Measurements from ENCODE around the gene KEAP1. TPM values are rescaled to one million over a fixed set of nuclear protein-coding genes. Genes with fewer than 3 reads are reported as not detected.
A peak's percentile ranks its signal among the peaks of the same experiment; 100 is the strongest.

Gene KEAP1
- total and polyA plus RNA-seq, 10 of the 15 experiments (the other 5 are each of a cell fraction or from before 2014, with no cell fraction given) = 1.4 to 87.7 (median 48.6) TPM

DNA sequence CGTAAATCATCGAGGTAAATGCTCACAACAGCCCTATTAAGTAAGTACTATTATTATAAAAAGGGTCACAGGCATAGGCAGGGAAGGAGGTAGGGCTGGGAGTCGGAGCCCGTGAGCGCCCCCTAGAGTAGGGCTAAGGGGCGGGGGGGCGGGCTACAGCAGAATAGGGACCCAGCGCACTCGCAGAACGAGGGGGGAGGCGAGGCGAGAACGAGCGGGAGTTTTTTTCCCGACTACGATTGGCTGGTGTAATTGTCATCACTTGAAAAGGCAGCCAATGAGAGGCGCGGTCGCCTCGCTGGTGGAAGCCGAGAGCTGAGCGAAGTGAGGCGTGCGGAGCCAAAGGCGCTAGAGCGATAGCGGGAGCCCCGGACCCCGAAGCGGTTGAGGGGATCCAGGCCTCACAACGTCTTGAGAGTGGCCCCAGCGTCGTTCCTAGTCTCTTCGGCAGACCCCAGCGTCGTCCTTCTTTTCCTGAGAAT, 24.2 kb downstream of the KEAP1 start:
- ChIA-PET RAD21 (ENCODE audit: unreplicated experiment) (no interaction called here), POLR2A (no interaction called here), SMC1A (ENCODE audit: uncharacterized antibody, unreplicated experiment) (no interaction called here), CTCF (interaction anchor here (0.6 to 2.1 kb wide), 12 partner anchors 9 to 221 kb away, joined by 3 to 7 read pairs (median 4); no protein-coding TSS in a partner anchor)
- intact Hi-C loops (cut with micrococcal nuclease; ENCODE audit: unreplicated experiment) = loop anchor here (5.0 kb wide), 1 partner anchor 77 kb away; the partner anchor contains the start of gene CDC37
- in situ Hi-C loops (cut with MboI) = no loop called here
- Histone ChIP-seq H3K27ac (ENCODE audit: control insufficient read depth, insufficient read depth) (no peak overlapping the region), H2AFZ (ENCODE audit: control insufficient read depth, low read depth, low read length) (no peak overlapping the region; the same call in 1 of the 2 replicates), H3K9me3 (replicated peaks; ENCODE audit: control insufficient read depth, insufficient read depth, low read length) (no peaks in the 10 kb centered on the region), H4K20me1 (ENCODE audit: control insufficient read depth, insufficient read depth) (no peaks in the 10 kb centered on the region), H3K4me1 (ENCODE audit: control insufficient read depth, insufficient read depth, low read length) (no peaks in the 10 kb centered on the region), H3K27me3 (replicated peaks in 1 of 2; ENCODE audit: control insufficient read depth in 2 of 2, insufficient read depth in 2 of 2, low read length in 1 of 2) (no peaks in the 10 kb centered on the region; a peak in 1 of 4 replicates), H3K9ac (ENCODE audit: control insufficient read depth, insufficient read depth, low read length) (no peak overlapping the region), H3K36me3 (ENCODE audit: control insufficient read depth in 2 of 2, insufficient read depth in 2 of 2, low read length in 1 of 2) (no peaks in the 10 kb centered on the region; a peak in 1 of 4 replicates), H3K4me2 (ENCODE audit: control insufficient read depth, insufficient read depth) (no peak overlapping the region), H3K79me2 (ENCODE audit: control insufficient read depth, insufficient read depth, low read length) (no peaks in the 10 kb centered on the region), H3K4me3 (no peak overlapping the region)
- FAIRE-seq (no peak), ATAC-seq (peak; percentile 70), DNase-seq (ENCODE audit: low read depth, low spot score) (no peak)
- WGBS (ENCODE audit: insufficient coverage, insufficient replicate concordance, low lambda C conversion rate, missing lambda C conversion rate) = 34% methylated on average over 26 of the region's 36 CpGs
- no TSS peak for BruUV-seq (replicated peaks)
- TF ChIP-seq, protein P1, sequence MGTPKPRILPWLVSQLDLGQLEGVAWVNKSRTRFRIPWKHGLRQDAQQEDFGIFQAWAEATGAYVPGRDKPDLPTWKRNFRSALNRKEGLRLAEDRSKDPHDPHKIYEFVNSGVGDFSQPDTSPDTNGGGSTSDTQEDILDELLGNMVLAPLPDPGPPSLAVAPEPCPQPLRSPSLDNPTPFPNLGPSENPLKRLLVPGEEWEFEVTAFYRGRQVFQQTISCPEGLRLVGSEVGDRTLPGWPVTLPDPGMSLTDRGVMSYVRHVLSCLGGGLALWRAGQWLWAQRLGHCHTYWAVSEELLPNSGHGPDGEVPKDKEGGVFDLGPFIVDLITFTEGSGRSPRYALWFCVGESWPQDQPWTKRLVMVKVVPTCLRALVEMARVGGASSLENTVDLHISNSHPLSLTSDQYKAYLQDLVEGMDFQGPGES (IDR thresholded peaks at IDR 0.05) = no peak
- TF ChIP-seq ZNF24 (IDR thresholded peaks at IDR 0.05) (no peak), SIX5 (IDR thresholded peaks at IDR 0.05; ENCODE audit: low read depth, low read length, severe bottlenecking) (no peak), YY1 (IDR thresholded peaks at IDR 0.05; ENCODE audit: low read depth, low read length) (no peak), RELB (IDR thresholded peaks at IDR 0.05; ENCODE audit: low read depth) (no peak), CREB1 (IDR thresholded peaks at IDR 0.05; ENCODE audit: low read depth) (no peak), TAF1 (IDR thresholded peaks at IDR 0.05; ENCODE audit: borderline replicate concordance, low read depth, low read length) (no peak), ZNF384 (IDR thresholded peaks at IDR 0.05; ENCODE audit: borderline replicate concordance, low read depth, low read length) (no peak), MTA2 (IDR thresholded peaks at IDR 0.05; ENCODE audit: low read depth) (no peak), NBN (IDR thresholded peaks at IDR 0.05) (no peak), ESRRA (IDR thresholded peaks at IDR 0.05; ENCODE audit: low read length) (no peak), ZNF274 (IDR thresholded peaks at IDR 0.05; ENCODE audit: insufficient read depth, insufficient read length) (no peak), RAD21 (IDR thresholded peaks at IDR 0.05; ENCODE audit: insufficient read depth, low read depth, low read length) (peak; percentile 10; the same call in 1 of the 2 replicates), CHD4 (IDR thresholded peaks at IDR 0.05) (no peak), WRNIP1 (IDR thresholded peaks at IDR 0.05; ENCODE audit: borderline replicate concordance, low read depth, low read length) (no peak), FOXM1 (IDR thresholded peaks at IDR 0.05; ENCODE audit: low read depth, low read length) (no peak), ZBED1 (IDR thresholded peaks at IDR 0.05; ENCODE audit: borderline replicate concordance) (no peak)
- TF ChIP-seq, protein P2, sequence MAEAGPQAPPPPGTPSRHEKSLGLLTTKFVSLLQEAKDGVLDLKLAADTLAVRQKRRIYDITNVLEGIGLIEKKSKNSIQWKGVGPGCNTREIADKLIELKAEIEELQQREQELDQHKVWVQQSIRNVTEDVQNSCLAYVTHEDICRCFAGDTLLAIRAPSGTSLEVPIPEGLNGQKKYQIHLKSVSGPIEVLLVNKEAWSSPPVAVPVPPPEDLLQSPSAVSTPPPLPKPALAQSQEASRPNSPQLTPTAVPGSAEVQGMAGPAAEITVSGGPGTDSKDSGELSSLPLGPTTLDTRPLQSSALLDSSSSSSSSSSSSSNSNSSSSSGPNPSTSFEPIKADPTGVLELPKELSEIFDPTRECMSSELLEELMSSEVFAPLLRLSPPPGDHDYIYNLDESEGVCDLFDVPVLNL (IDR thresholded peaks at IDR 0.05; ENCODE audit: low read depth, low read length) = no peak
- TF ChIP-seq, protein P3, sequence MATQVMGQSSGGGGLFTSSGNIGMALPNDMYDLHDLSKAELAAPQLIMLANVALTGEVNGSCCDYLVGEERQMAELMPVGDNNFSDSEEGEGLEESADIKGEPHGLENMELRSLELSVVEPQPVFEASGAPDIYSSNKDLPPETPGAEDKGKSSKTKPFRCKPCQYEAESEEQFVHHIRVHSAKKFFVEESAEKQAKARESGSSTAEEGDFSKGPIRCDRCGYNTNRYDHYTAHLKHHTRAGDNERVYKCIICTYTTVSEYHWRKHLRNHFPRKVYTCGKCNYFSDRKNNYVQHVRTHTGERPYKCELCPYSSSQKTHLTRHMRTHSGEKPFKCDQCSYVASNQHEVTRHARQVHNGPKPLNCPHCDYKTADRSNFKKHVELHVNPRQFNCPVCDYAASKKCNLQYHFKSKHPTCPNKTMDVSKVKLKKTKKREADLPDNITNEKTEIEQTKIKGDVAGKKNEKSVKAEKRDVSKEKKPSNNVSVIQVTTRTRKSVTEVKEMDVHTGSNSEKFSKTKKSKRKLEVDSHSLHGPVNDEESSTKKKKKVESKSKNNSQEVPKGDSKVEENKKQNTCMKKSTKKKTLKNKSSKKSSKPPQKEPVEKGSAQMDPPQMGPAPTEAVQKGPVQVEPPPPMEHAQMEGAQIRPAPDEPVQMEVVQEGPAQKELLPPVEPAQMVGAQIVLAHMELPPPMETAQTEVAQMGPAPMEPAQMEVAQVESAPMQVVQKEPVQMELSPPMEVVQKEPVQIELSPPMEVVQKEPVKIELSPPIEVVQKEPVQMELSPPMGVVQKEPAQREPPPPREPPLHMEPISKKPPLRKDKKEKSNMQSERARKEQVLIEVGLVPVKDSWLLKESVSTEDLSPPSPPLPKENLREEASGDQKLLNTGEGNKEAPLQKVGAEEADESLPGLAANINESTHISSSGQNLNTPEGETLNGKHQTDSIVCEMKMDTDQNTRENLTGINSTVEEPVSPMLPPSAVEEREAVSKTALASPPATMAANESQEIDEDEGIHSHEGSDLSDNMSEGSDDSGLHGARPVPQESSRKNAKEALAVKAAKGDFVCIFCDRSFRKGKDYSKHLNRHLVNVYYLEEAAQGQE (IDR thresholded peaks at IDR 0.05; ENCODE audit: low read depth, low read length) = no peak

Data from GM12878 (cell line).